8988T (cell line): ENCODE results near the gene CCL7.

Source experiments
- DNase-seq: peaks from one replicate; pipeline ENCODE4 v3.0.0; 2011

CCL7 gene

GRCh38 chr17:34291721-34292348 is 21.8 kb downstream of the CCL7 start:
- DNase-seq = no peak

- no peak for DNase-seq
These were observed 29.0 kb downstream of the CCL7 start for GRCh38 chr17:34299027-34299426.

GRCh38 chr17:34299956-34300577 is 30.0 kb downstream of the CCL7 start:
- no peak for DNase-seq

GRCh38 chr17:34300652-34301370 is 30.8 kb downstream of the CCL7 start:
- DNase-seq = no peak

GRCh38 chr17:34301986-34302385 is 32.0 kb downstream of the CCL7 start:
- no peak for DNase-seq

GRCh38 chr17:34302636-34303035 is 32.6 kb downstream of the CCL7 start:
- no peak for DNase-seq

GRCh38 chr17:34303606-34304005 is 33.6 kb downstream of the CCL7 start:
- no peak for DNase-seq

GRCh38 chr17:34305061-34305460 is 35.0 kb downstream of the CCL7 start:
- DNase-seq = no peak

GRCh38 chr17:34305606-34306005 is 35.6 kb downstream of the CCL7 start:
- no peak for DNase-seq

GRCh38 chr17:34306466-34306865 is 36.4 kb downstream of the CCL7 start:
- no peak for DNase-seq

GRCh38 chr17:34307110-34307509 is 37.1 kb downstream of the CCL7 start:
- no peak for DNase-seq

- no peak for DNase-seq
These were observed 38.4 kb downstream of the CCL7 start for GRCh38 chr17:34308371-34308770.

- no peak for DNase-seq
These were observed 41.3 kb downstream of the CCL7 start for GRCh38 chr17:34311291-34311690.

- no peak for DNase-seq
These were observed 42.1 kb downstream of the CCL7 start for GRCh38 chr17:34312080-34312479.

GRCh38 chr17:34313164-34313563 is 43.1 kb downstream of the CCL7 start:
- DNase-seq = no peak

GRCh38 chr17:34314279-34314678 is 44.3 kb downstream of the CCL7 start:
- DNase-seq = no peak

GRCh38 chr17:34318474-34318873 is 48.5 kb downstream of the CCL7 start:
- no peak for DNase-seq

GRCh38 chr17:34319039-34319483 is 49.0 kb downstream of the CCL7 start, which contains the start of gene CCL8:
TSS of gene CCL8 (plus strand) at chr17:34319435. CDS start at chr17:34319502, 67 bp downstream.
- no peak for DNase-seq
